SIG-M5 treated with dmso at 0.1 percent for 504 hours (cell line): ENCODE measurements around the gene COCH.
"Not testable (repeated sequence)": the region's sequence is repeated elsewhere in the genome, so short reads cannot be mapped to it uniquely, and the experiment has no call there.

Source experiments
- DNase-seq: peaks from one replicate; lab custom pipeline; 2025; ENCODE audit not compliant: unreplicated experiment; lab: John Stamatoyannopoulos, UW

COCH gene

GRCh38 chr14:30874999-30875787 lies 834 bp downstream of the COCH start:
- DNase-seq, result no peak

DNA sequence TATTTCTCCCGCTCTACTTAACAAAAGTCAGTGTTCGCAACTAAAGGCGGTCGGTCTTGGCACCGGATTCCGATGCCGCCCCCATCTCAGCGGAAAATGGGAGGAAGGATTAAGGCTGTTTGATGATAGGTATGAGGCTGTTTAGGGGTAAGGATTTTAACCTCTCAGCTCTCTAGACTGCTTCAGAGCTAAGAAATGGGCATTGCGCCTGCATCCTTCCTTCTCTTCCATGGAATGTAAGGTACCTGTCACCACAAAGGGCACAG lies 1.4 kb downstream of the COCH start:
- no peak for DNase-seq

GRCh38 chr14:30876692-30877091 lies 2.3 kb downstream of the COCH start:
- DNase-seq, result no peak

DNA sequence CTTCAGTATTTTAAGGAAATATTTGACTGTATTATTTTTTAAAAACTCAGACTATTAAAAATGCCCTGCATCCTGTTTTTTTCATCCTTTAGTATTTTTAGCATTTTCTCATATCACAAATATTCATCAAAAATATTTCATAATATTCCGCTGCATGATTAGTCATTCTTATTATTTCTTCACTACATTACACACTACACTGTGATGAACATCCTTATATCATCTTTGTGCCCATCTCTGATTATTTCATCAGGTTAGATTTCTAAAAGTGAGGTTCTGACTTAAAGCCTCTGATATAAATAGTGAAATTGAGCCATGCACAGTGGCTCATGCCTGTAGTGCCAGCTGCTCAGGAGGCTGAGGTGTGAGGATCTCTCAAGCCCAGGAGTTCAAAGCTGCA lies 8.1 kb downstream of the COCH start:
- no peak for DNase-seq

- DNase-seq, result no peak
Observed at GRCh38 chr14:30883508-30884294, 9.3 kb downstream of the COCH start.

DNA sequence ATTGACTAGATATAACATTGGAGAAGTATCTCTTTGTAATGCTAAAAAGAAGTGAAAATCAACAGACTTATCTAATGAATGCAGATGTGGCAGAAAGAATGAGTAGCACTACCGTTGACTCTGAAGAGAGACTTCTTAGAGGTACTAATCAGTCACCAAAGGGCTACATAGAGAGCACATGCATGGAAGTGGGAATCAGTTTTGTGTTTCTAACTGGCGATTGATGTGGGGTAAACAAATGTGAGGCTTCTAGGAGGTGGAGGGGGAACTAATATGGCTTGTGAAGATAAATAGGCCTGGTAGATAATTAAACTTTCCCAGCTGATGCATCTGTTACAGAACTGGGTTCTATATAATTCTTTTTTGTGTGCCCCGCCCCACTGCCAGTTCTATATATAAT lies 10.5 kb downstream of the COCH start:
- no peak for DNase-seq

- no peak for DNase-seq
Observed at GRCh38 chr14:30885840-30886740, 11.7 kb downstream of the COCH start.

DNA sequence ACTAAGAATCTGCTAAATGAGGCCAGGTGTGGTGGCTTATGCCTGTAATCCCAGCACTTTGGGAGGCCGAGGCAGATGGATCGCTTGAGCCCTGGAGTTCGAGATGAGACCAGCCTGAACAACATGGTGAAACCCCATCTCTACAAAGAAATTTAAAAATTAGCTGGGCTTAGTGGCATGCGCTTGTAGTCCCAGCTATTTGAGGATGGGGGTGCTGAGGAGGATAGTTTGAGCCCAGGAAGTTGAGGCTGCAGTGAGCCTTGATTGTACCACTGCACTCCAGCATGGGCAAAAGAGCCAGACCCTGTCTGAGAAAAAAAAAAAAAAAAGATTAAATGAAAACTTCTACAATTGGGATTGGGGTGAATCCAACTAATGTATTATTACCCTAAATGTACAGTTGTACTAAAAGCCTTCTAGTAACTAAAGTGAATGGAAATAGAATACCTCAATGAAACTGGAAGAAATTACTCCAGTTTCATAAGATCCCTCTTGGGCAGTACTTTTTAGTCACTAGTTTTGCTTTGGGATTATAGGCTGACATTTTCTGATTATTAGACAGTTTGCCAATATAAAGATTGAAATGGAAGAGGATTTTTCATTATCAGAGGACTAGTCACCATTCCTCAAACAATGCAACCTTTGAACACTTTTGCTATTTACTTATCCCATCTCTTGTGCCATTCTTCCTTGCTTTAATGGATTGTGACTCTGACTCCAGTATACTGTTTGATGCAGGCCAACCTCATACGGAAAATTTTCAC lies 14.3 kb downstream of the COCH start:
- DNase-seq, result no peak

DNA sequence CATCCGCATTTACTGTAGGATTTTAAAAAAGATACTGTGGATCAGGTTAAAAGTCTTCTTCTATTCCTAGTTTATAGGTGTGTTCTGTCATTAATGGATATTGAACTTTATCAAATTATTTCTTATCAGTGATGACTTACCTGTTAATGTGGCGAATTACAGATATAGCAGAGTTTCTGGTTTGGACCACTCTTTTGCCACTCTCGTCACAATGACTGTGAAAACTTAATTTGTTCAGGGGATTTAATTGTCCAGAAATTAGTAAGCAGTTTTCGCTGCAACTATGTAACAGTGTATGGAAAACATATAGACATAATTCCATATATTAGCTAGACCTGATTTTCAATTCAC lies 14.9 kb downstream of the COCH start:
- DNase-seq, result no peak

DNA sequence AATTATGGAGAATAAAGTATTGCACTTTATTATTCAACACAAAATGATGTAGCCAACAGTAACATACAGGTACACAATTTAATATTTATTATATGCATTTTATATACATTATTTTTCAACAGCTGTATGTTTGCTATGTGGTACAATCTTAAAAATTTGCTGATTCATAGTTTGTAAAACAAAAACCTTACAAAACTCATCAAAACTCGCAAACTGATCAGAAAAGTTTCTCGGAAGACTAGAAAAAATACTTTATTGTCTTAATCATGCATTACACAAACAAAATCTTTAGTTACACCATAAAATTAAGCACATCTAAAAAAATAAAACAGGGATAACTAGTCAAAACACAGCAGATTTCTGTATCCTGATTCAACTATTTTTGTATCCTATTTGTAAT lies 19.5 kb downstream of the COCH start:
- no peak for DNase-seq

GRCh38 chr14:30894923-30895515 lies 20.7 kb downstream of the COCH start:
- DNase-seq, result no peak

- DNase-seq, result no peak
Observed at GRCh38 chr14:30896435-30896834, 22.1 kb downstream of the COCH start.

GRCh38 chr14:30897121-30897520 lies 22.8 kb downstream of the COCH start:
- DNase-seq, result not testable (repeated sequence)

DNA sequence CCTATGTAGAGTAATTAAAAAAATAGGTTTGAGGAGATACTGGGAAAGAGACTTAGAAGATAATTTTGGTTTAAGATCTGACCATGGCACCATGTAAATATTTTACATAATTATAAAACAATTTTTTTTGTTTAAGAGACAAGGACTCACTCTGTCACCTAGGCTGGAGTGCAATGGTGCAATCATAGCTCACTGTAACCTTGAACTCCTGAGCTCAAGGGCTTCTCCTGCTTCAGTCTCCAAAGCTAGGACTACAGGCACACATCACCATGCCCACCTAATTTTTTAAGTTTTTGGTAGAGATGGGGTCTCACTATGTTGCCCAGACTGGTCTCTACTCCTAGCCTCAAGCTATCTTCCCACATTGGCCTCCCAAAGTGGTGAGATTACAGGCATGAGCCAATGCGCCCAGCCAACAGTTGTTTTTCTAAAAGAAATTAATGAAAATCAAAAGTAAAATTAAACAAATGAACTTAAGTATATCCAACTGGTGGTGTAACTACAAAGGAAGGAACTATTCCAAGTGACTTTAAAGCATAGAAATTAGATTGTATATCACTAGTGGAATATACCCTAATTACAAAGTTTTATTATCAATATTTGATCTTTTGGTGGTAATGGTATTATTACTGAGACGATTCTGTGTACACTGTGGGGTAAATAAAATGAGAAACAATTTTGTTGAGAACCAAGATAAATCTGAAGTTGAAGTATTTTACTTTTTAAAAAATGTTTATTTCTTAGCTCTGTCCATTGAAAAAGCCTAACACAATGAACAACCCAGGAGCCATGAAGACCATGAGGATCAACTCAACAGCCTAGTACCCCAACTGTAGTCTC lies 29.1 kb downstream of the COCH start:
- DNase-seq, result no peak

GRCh38 chr14:30906752-30907658 lies 32.6 kb downstream of the COCH start:
- peak; percentile 16 for DNase-seq

- no peak for DNase-seq
Observed at GRCh38 chr14:30907659-30908057, 33.3 kb downstream of the COCH start.

DNA sequence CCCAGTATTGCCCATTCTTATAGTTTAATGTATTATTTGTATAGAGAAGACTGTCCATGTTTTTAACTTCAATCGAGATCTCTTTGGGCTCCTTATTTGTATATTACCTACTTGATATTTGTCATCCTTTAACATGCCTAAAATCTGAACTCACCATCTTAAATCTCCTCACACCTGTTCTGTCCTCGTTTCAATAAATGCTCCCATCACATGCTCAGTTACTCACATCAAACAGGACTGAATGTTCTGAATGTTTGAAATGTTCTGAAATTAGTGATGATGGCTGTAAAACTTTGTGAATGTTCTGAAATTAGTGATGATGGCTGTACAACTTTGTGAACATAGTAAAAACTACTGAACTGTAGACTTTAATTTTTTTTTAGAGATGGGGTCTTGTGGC lies 34.5 kb downstream of the COCH start:
- no peak for DNase-seq

GRCh38 chr14:30914812-30915211 lies 40.5 kb downstream of the COCH start:
- no peak for DNase-seq

DNA sequence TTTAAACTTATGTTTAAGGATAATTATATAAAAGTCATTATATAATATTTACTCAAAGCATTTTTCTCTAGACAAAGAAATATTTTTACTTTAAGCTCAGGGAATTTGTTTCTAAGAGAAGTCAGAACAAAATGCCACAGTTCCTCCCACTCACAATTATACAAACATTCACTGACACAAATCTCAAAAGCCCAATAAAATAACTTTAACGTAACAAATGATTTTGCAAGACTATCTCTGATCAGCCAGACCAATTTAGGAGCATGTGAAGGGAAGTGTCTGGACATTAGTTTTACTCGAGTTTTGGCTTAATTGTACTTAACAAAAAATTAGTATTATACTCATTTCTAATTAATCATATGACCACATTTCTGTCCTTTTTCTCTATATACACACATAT lies 41.2 kb downstream of the COCH start:
- DNase-seq, result no peak
